BE2C (cell line): Measurements from ENCODE around the gene PRDM8.

ENCODE experiments used
- DNase-seq: peaks from one replicate; pipeline ENCODE4 v3.0.0-alpha.2; 2020
- H3K27me3 ChIP-seq: fragments of 250-450 bp; sonication (Bioruptor Pico); 2 replicates; pipeline ENCODE4 v1.5.1; 2020; ENCODE audit warnings: mild to moderate bottlenecking
- H3K36me3 ChIP-seq: fragments of 250-450 bp; sonication (Bioruptor Pico); 2 replicates; pipeline ENCODE4 v1.5.1; 2020; ENCODE audit warnings: mild to moderate bottlenecking
- H3K4me1 ChIP-seq: fragments of 250-450 bp; sonication (Bioruptor Pico); 2 replicates; pipeline ENCODE4 v1.5.1; 2020
- H3K4me3 ChIP-seq: 2 replicates; pipeline ENCODE4 v1.5.1; 2011; ENCODE audit warnings: low read depth, low read length
- H3K9me3 ChIP-seq: fragments of 250-450 bp; sonication (Bioruptor Pico); 2 replicates; pipeline ENCODE4 v1.5.1; 2020
- TF ChIP-seq, protein P1 (sequence below): IDR thresholded peaks from 2 replicates; pipeline ENCODE4 v1.5.1; 2012; ENCODE audit warnings: mild to moderate bottlenecking, low read depth, low read length

The PRDM8 gene

DNA sequence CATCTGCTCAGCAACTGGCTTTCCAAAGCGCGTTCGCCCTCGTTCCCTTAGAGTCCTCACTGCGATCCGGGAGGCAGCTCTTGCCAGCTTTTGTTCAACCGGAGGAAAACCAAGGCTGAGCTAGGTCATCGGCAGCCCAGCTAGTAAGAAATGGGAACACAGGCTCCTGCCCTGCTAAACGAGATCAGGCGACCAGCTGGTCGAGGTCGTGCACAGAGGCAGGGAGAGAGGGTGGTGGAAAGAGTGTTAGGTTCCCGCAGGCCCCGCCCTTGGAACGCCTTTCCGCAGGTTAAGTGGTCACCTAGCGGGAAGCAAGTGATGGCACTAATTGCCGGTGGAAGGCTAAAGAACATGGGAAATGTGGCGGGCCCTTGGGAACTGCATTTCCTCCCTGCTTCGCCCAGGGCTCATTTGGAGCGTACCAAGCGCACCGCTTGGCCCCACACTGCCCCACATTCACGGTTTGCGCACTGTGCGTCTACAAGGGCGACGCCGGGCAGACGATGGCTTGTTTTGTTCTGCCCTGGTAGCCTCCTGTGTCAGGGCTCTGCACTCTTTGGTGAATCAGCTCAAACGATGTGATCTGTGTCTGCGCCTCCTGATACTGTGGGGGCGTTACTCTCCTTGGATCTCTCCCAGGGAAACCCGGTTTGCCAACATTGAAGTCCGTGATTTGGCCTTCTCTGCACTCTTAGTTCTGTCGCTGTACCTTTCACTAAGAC, 7.2 kb upstream of the PRDM8 start:
- Histone ChIP-seq H3K4me1 (no peaks in the 10 kb centered on the region), H3K4me3 (no peak overlapping the region), H3K27me3 (peaks cover 6% of the 10 kb centered on the region), H3K9me3 (no peaks in the 10 kb centered on the region), H3K36me3 (no peaks in the 10 kb centered on the region)
- TF ChIP-seq, protein P1, sequence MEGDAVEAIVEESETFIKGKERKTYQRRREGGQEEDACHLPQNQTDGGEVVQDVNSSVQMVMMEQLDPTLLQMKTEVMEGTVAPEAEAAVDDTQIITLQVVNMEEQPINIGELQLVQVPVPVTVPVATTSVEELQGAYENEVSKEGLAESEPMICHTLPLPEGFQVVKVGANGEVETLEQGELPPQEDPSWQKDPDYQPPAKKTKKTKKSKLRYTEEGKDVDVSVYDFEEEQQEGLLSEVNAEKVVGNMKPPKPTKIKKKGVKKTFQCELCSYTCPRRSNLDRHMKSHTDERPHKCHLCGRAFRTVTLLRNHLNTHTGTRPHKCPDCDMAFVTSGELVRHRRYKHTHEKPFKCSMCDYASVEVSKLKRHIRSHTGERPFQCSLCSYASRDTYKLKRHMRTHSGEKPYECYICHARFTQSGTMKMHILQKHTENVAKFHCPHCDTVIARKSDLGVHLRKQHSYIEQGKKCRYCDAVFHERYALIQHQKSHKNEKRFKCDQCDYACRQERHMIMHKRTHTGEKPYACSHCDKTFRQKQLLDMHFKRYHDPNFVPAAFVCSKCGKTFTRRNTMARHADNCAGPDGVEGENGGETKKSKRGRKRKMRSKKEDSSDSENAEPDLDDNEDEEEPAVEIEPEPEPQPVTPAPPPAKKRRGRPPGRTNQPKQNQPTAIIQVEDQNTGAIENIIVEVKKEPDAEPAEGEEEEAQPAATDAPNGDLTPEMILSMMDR: no peak
- DNase-seq: no peak

DNA sequence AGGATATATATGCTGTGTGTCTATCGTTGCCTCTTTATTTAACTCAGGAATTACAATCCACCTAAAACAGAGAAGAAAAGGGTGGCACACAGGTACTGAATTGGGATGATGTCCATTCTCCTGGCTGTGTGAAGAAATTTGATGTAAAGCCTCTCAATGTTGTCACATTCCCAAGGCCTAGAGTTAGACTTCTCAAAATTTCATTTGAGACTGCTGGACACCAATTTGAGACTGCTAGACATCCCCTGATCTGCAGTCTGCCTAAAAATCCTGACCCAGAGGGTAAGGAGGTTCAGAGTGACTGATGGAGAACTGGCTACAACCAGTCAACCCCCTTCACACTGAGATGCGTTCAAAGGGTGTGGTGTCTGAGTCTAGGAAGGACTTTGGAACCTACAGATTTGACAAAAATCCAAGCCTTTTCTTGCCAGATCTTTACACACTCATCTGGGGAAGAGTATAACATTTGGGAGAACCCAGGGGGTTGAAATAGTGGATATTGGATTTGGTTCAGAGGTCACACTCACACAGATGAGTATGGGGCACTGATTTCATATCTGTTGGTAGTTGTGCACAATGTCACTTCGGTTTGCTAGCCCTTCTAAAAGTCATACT, 4.9 kb upstream of the PRDM8 start:
- H3K4me3 ChIP-seq: no peak overlapping the region
- TF ChIP-seq, protein P1: no peak
- H3K27me3 ChIP-seq: peaks cover 14% of the 10 kb centered on the region
- no peaks in the 10 kb centered on the region for H3K4me1 ChIP-seq
- no peaks in the 10 kb centered on the region for H3K9me3 ChIP-seq
- H3K36me3 ChIP-seq: no peaks in the 10 kb centered on the region
- no peak for DNase-seq

DNA sequence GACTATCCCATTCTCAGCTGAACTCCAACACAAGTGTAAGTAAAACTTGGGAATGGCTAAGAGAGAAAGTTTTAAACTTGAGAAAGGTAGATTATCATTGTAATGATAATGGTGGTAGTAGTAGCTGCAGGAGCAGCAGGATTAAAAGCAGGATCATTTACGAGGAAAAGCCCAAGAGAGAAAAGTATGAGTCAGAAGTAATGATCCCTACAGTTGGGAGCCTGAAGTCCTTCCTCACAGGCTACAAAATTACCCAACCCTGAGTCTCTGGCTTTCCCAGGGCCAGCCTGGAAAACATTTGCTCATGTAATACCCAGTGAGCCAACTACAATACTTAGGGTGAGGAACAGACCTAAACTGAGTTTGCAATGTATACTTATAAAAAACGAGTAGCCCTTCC, 4.4 kb upstream of the PRDM8 start:
- Histone ChIP-seq H3K4me1 (no peaks in the 10 kb centered on the region), H3K27me3 (peaks cover 18% of the 10 kb centered on the region), H3K4me3 (no peak overlapping the region), H3K9me3 (no peaks in the 10 kb centered on the region), H3K36me3 (no peaks in the 10 kb centered on the region)
- TF ChIP-seq, protein P1: no peak
- DNase-seq: no peak

DNA sequence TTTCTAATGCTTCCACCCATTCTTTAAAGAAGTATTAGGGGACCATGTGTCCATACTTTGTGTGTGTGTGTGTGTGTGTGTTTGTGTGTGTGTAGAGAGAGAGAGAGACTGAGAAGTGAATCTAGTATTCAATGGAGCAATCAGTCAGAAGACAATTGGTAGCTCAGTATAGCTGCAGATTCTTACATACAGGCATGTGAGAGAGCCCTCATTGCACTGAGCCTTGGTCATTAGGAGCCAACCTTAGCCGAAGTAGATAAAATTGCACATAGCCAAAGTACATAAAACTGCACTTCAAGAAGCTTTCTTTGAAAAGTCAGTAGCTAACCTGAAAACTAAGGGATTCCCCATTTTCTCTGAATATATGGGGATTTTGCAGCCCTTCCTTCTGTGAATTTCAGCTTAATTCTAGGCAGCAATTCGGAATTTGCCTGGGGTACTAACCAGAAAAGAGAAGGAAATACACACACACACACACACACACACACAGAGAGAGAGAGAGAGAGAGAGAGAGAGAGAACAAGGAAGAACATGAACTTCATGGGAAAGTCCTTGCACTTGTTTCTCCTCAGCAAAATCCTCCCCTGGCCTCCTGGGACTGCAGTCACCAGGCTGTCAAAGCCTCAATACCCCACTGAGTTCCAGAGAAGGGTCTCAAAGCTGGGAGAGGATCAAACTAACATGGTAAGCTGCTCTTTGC, 1.7 kb upstream of the PRDM8 start:
- no peaks in the 10 kb centered on the region for H3K4me1 ChIP-seq
- TF ChIP-seq, protein P1: no peak
- no peak overlapping the region for H3K4me3 ChIP-seq
- H3K36me3 ChIP-seq: no peaks in the 10 kb centered on the region
- H3K9me3 ChIP-seq: no peaks in the 10 kb centered on the region
- peaks cover 35% of the 10 kb centered on the region for H3K27me3 ChIP-seq
- DNase-seq: no peak

DNA sequence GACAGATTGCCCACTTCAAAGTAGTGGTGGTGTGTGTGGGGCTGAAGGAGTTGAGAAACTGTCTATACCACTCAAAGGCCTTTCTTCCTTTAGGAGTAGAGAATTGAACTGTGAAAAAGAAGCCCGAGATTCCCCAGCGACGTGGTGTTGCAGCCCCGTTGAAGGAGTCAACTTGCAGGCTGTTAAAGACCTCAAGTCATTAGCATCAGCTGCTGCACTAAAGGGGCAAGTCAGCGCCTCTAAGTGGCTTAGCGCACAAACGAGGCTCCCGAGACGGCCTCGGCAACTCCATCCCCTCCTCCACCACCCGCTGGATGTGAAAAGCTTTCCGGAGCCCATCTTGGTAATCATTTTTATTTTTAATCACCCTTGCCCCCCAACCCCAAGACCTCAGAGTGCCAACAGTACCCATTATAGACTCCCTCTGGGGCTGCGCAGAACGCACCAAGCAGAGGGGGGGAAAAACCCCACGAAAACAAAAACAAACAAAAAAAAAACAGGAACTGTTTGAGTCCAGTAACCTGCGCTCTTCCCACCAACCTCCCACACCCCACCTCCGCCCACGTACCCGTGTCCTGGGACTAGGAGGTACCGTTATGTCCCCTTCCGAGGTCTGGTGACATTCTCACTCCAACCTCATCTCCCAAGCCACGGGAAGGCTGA, 913 bp upstream of the PRDM8 start:
- Histone ChIP-seq H3K4me3 (peak overlapping the region; percentile 65), H3K27me3 (peaks cover 35% of the 10 kb centered on the region)
- DNase-seq: no peak

More for the DNA sequence above, 913 bp upstream of the PRDM8 start:
- TF ChIP-seq, protein P1: no peak
- Histone ChIP-seq H3K9me3 (no peaks in the 10 kb centered on the region), H3K36me3 (no peaks in the 10 kb centered on the region), H3K4me1 (no peaks in the 10 kb centered on the region)
